Prostate gland (tissue), 2 donors: ENCODE measurements around the gene TRIM29.
"Not testable (repeated sequence)": the region's sequence is repeated elsewhere in the genome, so short reads cannot be mapped to it uniquely, and the experiment has no call there.

Experiments used
- CTCF ChIP-seq, 4 experiments: fragments of 200-600 bp in 2 of 4; fragments of 450-650 bp in 2 of 4; sonication (generic) in 2 of 4; IDR thresholded peaks; 1 replicate in 3 of 4; 2 replicates in 1 of 4; pipeline ENCODE4 v1.5.1; 2016 to 2019; ENCODE audit warnings: antibody characterized with exemption in 4 of 4, mild to moderate bottlenecking in 2 of 4, moderate library complexity in 2 of 4
- POLR2AphosphoS5 ChIP-seq: sonication (generic); formaldehyde crosslinking; IDR thresholded peaks from one replicate; pipeline ENCODE4 v1.6.1; 2017; ENCODE audit warnings: antibody characterized with exemption

GRCh38 chr11:120180063-120180462 lies 42.1 kb upstream of the TRIM29 start:
- not testable (repeated sequence) for TF ChIP-seq CTCF (IDR thresholded peaks at IDR 0.05); POLR2AphosphoS5
